ENCODE measurements around the gene BMP2K.

The BMP2K gene

GRCh38 chr4:78926826-78927225 is 150.7 kb downstream of the BMP2K start:
- TF ChIP-seq, protein P1, sequence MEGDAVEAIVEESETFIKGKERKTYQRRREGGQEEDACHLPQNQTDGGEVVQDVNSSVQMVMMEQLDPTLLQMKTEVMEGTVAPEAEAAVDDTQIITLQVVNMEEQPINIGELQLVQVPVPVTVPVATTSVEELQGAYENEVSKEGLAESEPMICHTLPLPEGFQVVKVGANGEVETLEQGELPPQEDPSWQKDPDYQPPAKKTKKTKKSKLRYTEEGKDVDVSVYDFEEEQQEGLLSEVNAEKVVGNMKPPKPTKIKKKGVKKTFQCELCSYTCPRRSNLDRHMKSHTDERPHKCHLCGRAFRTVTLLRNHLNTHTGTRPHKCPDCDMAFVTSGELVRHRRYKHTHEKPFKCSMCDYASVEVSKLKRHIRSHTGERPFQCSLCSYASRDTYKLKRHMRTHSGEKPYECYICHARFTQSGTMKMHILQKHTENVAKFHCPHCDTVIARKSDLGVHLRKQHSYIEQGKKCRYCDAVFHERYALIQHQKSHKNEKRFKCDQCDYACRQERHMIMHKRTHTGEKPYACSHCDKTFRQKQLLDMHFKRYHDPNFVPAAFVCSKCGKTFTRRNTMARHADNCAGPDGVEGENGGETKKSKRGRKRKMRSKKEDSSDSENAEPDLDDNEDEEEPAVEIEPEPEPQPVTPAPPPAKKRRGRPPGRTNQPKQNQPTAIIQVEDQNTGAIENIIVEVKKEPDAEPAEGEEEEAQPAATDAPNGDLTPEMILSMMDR (IDR thresholded peaks at IDR 0.05; ENCODE audit: insufficient read depth, low read length, missing control alignments): no peak
- no peak overlapping the region for H3K4me3 ChIP-seq (ENCODE audit: low read depth, low read length)
- POLR2A ChIA-PET: no interaction called here
- DNase-seq (ENCODE audit: low read depth, low spot score): no peak
- CTCF ChIA-PET: interaction anchor here (1.6 to 1.9 kb wide), 2 partner anchors 12 to 13 kb away, joined by 4 to 5 read pairs; partner anchors contain the start of gene PAQR3

- no peak for DNase-seq (ENCODE audit: low read depth, low spot score)
- ChIA-PET POLR2A (no interaction called here), CTCF (no interaction called here)
- H3K4me3 ChIP-seq (ENCODE audit: low read depth, low read length): no peak overlapping the region
- TF ChIP-seq, protein P1 (IDR thresholded peaks at IDR 0.05; ENCODE audit: insufficient read depth, low read length, missing control alignments): no peak
Observed at GRCh38 chr4:78928835-78929234, 152.7 kb downstream of the BMP2K start.

- TF ChIP-seq, protein P1 (IDR thresholded peaks at IDR 0.05; ENCODE audit: insufficient read depth, low read length, missing control alignments): no peak
- ChIA-PET CTCF (no interaction called here), POLR2A (no interaction called here)
- no peak overlapping the region for H3K4me3 ChIP-seq (ENCODE audit: low read depth, low read length)
- no peak for DNase-seq (ENCODE audit: low read depth, low spot score)
Observed at GRCh38 chr4:78930016-78930629, 154.0 kb downstream of the BMP2K start.

DNA sequence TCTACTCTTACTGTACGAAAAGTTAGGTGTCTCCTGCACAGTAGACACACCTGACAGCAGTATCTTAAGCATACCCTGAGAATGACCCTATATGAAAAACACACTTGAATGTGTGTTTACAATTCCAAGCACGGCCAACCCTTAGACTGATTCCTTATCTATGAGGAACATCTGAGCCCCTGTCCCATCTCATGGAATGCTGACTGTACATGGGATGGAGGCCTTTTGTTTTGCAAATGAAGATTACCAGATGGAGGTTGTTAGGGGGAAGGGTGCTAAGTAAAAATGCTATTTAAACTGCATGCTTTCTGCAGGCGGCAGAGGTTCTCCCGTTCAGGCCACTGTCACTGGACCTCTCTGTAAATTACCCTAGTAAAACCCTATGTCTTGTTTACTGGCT is 160.8 kb downstream of the BMP2K start:
- TF ChIP-seq, protein P1 (IDR thresholded peaks at IDR 0.05; ENCODE audit: insufficient read depth, low read length, missing control alignments): no peak
- CTCF ChIA-PET: no interaction called here
- POLR2A ChIA-PET: no interaction called here
- no peak overlapping the region for H3K4me3 ChIP-seq (ENCODE audit: low read depth, low read length)
- no peak for DNase-seq (ENCODE audit: low read depth, low spot score)

- ChIA-PET CTCF (interaction anchor here (0.9 to 2.7 kb wide), 4 partner anchors 11 to 388 kb away, joined by 3 to 18 read pairs (median 8); no protein-coding TSS in a partner anchor), POLR2A (no interaction called here)
- TF ChIP-seq, protein P1 (IDR thresholded peaks at IDR 0.05; ENCODE audit: insufficient read depth, low read length, missing control alignments): no peak
- DNase-seq (ENCODE audit: low read depth, low spot score): no peak
- no peak overlapping the region for H3K4me3 ChIP-seq (ENCODE audit: low read depth, low read length)
Observed at GRCh38 chr4:78937837-78938236, 161.7 kb downstream of the BMP2K start.

GRCh38 chr4:78938474-78938867 is 162.3 kb downstream of the BMP2K start:
- ChIA-PET CTCF (interaction anchor here (0.9 to 2.7 kb wide), 7 partner anchors 11 to 389 kb away, joined by 3 to 18 read pairs (median 5); no protein-coding TSS in a partner anchor), POLR2A (interaction anchor here (0.6 to 0.7 kb wide), 2 partner anchors 1081 to 1300 kb away, joined by 3 read pairs; no protein-coding TSS in a partner anchor)
- TF ChIP-seq, protein P1 (IDR thresholded peaks at IDR 0.05; ENCODE audit: insufficient read depth, low read length, missing control alignments): no peak
- no peak for DNase-seq (ENCODE audit: low read depth, low spot score)
- peak overlapping the region; percentile 93 for H3K4me3 ChIP-seq (ENCODE audit: low read depth, low read length)

Data from AG04449 (cell line).